GM10248 (cell line): Measurements from ENCODE around the gene MGRN1.

ENCODE experiments used
- CTCF ChIA-PET: fragments of 300-600 bp; sonication (Branson Sonifier 250); formaldehyde crosslinking; extraction: SDS; loops from one replicate; lab custom pipeline; 2021; ENCODE audit warnings: antibody characterized with exemption; lab: Yijun Ruan, JAX
- POLR2A ChIA-PET: fragments of 350-650 bp; sonication (Branson Sonifier 250); formaldehyde crosslinking; extraction: SDS; loops from one replicate; lab custom pipeline; 2020; ENCODE audit warnings: antibody characterized with exemption; lab: Yijun Ruan, JAX
- DNase-seq: peaks from one replicate; pipeline ENCODE4 v3.0.0; 2012; ENCODE audit errors: extremely low spot score
- TF ChIP-seq, protein P1 (sequence below): IDR thresholded peaks from 2 replicates; pipeline ENCODE4 v1.5.1; 2012; ENCODE audit warnings: mild to moderate bottlenecking, low read depth; ENCODE audit errors: extremely low read depth, missing control alignments, control extremely low read depth

Gene MGRN1

DNA sequence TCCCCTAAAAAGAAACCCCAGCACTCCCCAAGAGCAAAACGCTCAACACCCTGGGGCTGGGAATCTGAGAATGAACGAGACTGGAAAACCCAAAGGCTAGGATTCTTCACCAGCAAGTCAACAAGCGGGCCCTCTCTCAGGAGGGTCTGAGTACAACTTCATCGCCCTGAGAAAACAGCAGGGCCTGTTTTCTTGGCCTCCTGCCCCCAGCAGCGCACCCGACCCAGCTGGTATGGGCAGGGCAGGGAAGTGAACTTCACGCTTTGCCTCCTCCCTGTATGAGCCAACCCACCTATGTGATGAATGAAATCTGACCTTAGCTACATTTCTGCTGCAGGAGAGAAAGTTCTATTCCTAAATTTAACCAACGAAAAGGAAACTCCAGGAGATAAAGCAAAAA is 79.9 kb downstream of the MGRN1 start:
- ChIA-PET CTCF (interaction anchor here (1.0 to 3.1 kb wide), 4 partner anchors 8 to 204 kb away, joined by 3 to 11 read pairs (median 4); partner anchors contain the start of gene NUDT16L1), POLR2A (no interaction called here)
- TF ChIP-seq, protein P1, sequence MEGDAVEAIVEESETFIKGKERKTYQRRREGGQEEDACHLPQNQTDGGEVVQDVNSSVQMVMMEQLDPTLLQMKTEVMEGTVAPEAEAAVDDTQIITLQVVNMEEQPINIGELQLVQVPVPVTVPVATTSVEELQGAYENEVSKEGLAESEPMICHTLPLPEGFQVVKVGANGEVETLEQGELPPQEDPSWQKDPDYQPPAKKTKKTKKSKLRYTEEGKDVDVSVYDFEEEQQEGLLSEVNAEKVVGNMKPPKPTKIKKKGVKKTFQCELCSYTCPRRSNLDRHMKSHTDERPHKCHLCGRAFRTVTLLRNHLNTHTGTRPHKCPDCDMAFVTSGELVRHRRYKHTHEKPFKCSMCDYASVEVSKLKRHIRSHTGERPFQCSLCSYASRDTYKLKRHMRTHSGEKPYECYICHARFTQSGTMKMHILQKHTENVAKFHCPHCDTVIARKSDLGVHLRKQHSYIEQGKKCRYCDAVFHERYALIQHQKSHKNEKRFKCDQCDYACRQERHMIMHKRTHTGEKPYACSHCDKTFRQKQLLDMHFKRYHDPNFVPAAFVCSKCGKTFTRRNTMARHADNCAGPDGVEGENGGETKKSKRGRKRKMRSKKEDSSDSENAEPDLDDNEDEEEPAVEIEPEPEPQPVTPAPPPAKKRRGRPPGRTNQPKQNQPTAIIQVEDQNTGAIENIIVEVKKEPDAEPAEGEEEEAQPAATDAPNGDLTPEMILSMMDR, result no peak
- DNase-seq, result no peak

DNA sequence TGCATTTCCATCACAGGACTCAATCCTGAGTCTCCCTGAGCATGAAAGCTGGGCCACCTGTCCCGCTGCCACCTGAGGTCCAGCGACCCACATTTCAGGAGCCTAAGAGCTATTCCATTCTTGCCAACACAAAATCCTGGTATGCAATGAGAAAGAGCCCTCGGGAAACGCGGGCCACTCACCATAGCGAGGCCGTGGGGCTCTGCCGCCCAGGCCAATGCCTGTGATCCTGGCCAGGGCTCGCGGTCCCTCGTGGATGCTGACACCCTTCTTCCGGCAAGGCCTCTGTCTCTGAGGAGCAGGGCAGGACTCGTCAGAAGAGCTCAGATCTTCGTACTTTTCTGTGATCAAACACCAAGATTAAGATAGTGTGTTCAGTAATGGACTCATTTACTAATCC is 80.3 kb downstream of the MGRN1 start:
- TF ChIP-seq, protein P1, result no peak
- ChIA-PET POLR2A (no interaction called here), CTCF (interaction anchor here (1.0 to 3.1 kb wide), 4 partner anchors 9 to 205 kb away, joined by 3 to 11 read pairs (median 4); partner anchors contain the start of gene NUDT16L1)
- no peak for DNase-seq

- TF ChIP-seq, protein P1, result no peak
- no peak for DNase-seq
- ChIA-PET CTCF (interaction anchor here (1.2 to 3.1 kb wide), 4 partner anchors 10 to 41 kb away, joined by 3 to 11 read pairs (median 5); partner anchors contain the start of gene NUDT16L1), POLR2A (interaction anchor here (0.7 kb wide), 1 partner anchor 86 kb away, joined by 5 read pairs; no protein-coding TSS in a partner anchor)
Measured at GRCh38 chr16:4706871-4707270, 82.2 kb downstream of the MGRN1 start.

- CTCF ChIA-PET, result interaction anchor here (1.1 to 1.6 kb wide), 4 partner anchors 16 to 59 kb away, joined by 3 to 5 read pairs (median 4); partner anchors contain the start of genes ANKS3, DNAAF8 and NUDT16L1
- no peak for DNase-seq
- TF ChIP-seq, protein P1, result no peak
- POLR2A ChIA-PET, result no interaction called here
Measured at GRCh38 chr16:4709481-4709880, 84.9 kb downstream of the MGRN1 start.

DNA sequence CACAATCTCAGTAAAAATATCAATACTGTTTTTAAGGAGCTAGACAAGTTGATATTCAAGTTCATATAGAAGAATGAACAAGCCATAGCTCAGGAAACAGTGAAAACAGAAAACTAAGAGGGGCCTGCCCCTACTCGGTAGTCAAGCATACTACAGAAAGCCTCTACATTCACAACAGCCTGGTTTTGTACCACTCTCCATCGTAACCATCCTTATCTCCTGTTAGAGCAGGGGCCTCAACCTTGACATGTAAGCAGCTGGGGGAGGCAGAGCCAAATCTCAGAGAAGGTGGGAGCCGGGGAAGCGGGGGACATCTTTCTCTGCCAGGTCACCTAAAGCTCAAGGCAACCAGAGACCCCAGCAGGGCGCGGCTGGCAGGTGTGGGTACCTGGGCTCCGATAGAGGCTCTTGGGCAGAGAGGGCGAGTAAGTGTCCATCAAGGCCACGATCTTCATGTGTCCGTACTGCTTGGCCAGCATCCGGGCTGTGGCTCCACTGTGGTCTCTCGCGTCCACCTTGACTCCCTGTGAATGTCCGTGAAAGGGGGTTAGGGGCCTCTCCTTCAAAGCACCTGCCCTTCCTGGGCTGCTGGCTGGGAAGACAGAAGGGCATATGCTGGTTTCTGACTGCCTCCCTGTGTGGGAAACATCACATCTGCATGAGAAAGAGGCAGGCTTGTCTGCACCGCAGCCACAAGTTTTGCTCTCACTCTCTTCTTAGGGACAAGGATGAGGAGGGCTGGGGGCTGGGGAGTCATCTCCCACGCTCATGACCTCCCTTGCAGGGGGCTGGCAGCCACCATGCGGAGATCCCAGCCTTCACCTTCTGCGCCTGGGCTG is 89.3 kb downstream of the MGRN1 start:
- TF ChIP-seq, protein P1, result no peak
- POLR2A ChIA-PET, result interaction anchor here (0.6 kb wide), 1 partner anchor 75 kb away, joined by 8 read pairs; the partner anchor contains the start of gene SEPTIN12
- CTCF ChIA-PET, result interaction anchor here (1.6 kb wide), 1 partner anchor 33 kb away, joined by 3 read pairs; no protein-coding TSS in a partner anchor
- no peak for DNase-seq

GRCh38 chr16:4714996-4715395 is 90.4 kb downstream of the MGRN1 start:
- TF ChIP-seq, protein P1, result no peak
- POLR2A ChIA-PET, result interaction anchor here (0.6 kb wide), 1 partner anchor 73 kb away, joined by 8 read pairs; the partner anchor contains the start of gene SEPTIN12
- CTCF ChIA-PET, result interaction anchor here (1.1 kb wide), 1 partner anchor 15 kb away, joined by 3 read pairs; no protein-coding TSS in a partner anchor
- no peak for DNase-seq
